ENCODE results near the gene PTPRD.

PTPRD gene

GRCh38 chr9:8651846-8652215, 1961.0 kb downstream of the PTPRD start:
- no peaks in the 10 kb centered on the region for H3K9me3 ChIP-seq (ENCODE audit: control insufficient read depth, insufficient read depth, low read depth, low read length)
- ChIA-PET CTCF (interaction anchor here (0.7 kb wide), 1 partner anchor 33 kb away, joined by 6 read pairs; no protein-coding TSS in a partner anchor), POLR2A (no interaction called here)
- TF ChIP-seq ZNF670 (tag by site-specific recombination; IDR thresholded peaks at IDR 0.05; ENCODE audit: low read depth) = no peak
- no peak for TF ChIP-seq MZF1 (tag by site-specific recombination; IDR thresholded peaks at IDR 0.05; ENCODE audit: borderline replicate concordance)
- TF ChIP-seq ZNF549 (tag by site-specific recombination; IDR thresholded peaks at IDR 0.05) = no peak
- no peak for TF ChIP-seq GLIS1 (tag by site-specific recombination; IDR thresholded peaks at IDR 0.05)
- TF ChIP-seq HIC1 (tag by site-specific recombination; IDR thresholded peaks at IDR 0.05) = no peak
- no peak for TF ChIP-seq ZNF280D (tag by site-specific recombination; IDR thresholded peaks at IDR 0.05)
- TF ChIP-seq ZNF514 (tag by site-specific recombination; IDR thresholded peaks at IDR 0.05) = no peak
- TF ChIP-seq ZNF518A (tag by site-specific recombination; conservative IDR thresholded peaks at IDR 0.05; ENCODE audit: low read depth) = no peak
- TF ChIP-seq KLF16 (tag by site-specific recombination; IDR thresholded peaks at IDR 0.05) = no peak
- H3K4me1 ChIP-seq (ENCODE audit: control insufficient read depth, insufficient read depth, low read length) = no peaks in the 10 kb centered on the region
- no peaks in the 10 kb centered on the region for H3K36me3 ChIP-seq (ENCODE audit: control insufficient read depth in 2 of 2, insufficient read depth in 1 of 2, low read length in 2 of 2)
- no peak overlapping the region for H3K27ac ChIP-seq (ENCODE audit: extremely low read depth, low read depth, low read length)
- H3K4me3 ChIP-seq (ENCODE audit: low read depth, low read length) = no peak overlapping the region

- no peaks in the 10 kb centered on the region for H3K36me3 ChIP-seq (ENCODE audit: control insufficient read depth in 2 of 2, insufficient read depth in 1 of 2, low read length in 2 of 2)
- H3K27ac ChIP-seq (ENCODE audit: extremely low read depth, low read depth, low read length) = no peak overlapping the region
- ChIA-PET POLR2A (no interaction called here), CTCF (no interaction called here)
- no peak overlapping the region for H3K4me3 ChIP-seq (ENCODE audit: low read depth, low read length)
- H3K4me1 ChIP-seq (ENCODE audit: control insufficient read depth, insufficient read depth, low read length) = no peaks in the 10 kb centered on the region
- no peaks in the 10 kb centered on the region for H3K9me3 ChIP-seq (ENCODE audit: control insufficient read depth, insufficient read depth, low read depth, low read length)
- TF ChIP-seq ZNF398 (tag by site-specific recombination; IDR thresholded peaks at IDR 0.05) (no peak), ZNF585B (tag by site-specific recombination; IDR thresholded peaks at IDR 0.05) (no peak), ZNF664 (tag by site-specific recombination; IDR thresholded peaks at IDR 0.05) (no peak), ZSCAN4 (tag by site-specific recombination; IDR thresholded peaks at IDR 0.05) (no peak), ZBTB8A (tag by site-specific recombination; IDR thresholded peaks at IDR 0.05) (no peak), ZNF433 (tag by site-specific recombination; IDR thresholded peaks at IDR 0.05; ENCODE audit: low read depth) (no peak), ZNF18 (tag by site-specific recombination; IDR thresholded peaks at IDR 0.05) (no peak), ZNF138 (tag by site-specific recombination; IDR thresholded peaks at IDR 0.05; ENCODE audit: borderline replicate concordance) (no peak), ZNF654 (tag by site-specific recombination; IDR thresholded peaks at IDR 0.05; ENCODE audit: low read depth) (no peak)
These were observed 1961.5 kb downstream of the PTPRD start for GRCh38 chr9:8651070-8651845.
